ENCODE results near the gene GPR15. TPM values are rescaled to one million over a fixed set of nuclear protein-coding genes. Genes with fewer than 3 reads are reported as not detected.
A peak's percentile ranks its signal among the peaks of the same experiment; 100 is the strongest.
"Not testable (repeated sequence)": the region's sequence is repeated elsewhere in the genome, so short reads cannot be mapped to it uniquely, and the experiment has no call there.

GPR15 gene
- total RNA-seq, 2 experiments from 2014 or later, result 1.1 to 1.3 TPM

GRCh38 chr3:98558100-98558827 lies 26.5 kb downstream of the GPR15 start:
- Mint-ChIP-seq H3K27me3 (no peaks in the 10 kb centered on the region), H3K4me1 (peaks cover 81% of the 10 kb centered on the region), H3K36me3 (ENCODE audit: low read depth) (peaks cover 10% of the 10 kb centered on the region), H3K9me3 (ENCODE audit: low read depth) (peaks cover 3% of the 10 kb centered on the region), H3K27ac (peak overlapping the region; percentile 94), H3K4me3 (no peak overlapping the region)
- DNase-seq (no peak), ATAC-seq (no peak)
- ChIA-PET CTCF (interaction anchor here (0.9 to 3.2 kb wide), 6 partner anchors 14 to 40 kb away, joined by 3 to 25 read pairs (median 4); no protein-coding TSS in a partner anchor), POLR2A (interaction anchor here (0.6 kb wide), 1 partner anchor 21 kb away, joined by 3 read pairs; no protein-coding TSS in a partner anchor)
- intact Hi-C loops (cut with DNase I, micrococcal nuclease), result no loop called here

- H3K4me3 Mint-ChIP-seq; intact Hi-C loops (cut with DNase I, micrococcal nuclease); POLR2A ChIA-PET; DNase-seq; H3K36me3 Mint-ChIP-seq (ENCODE audit: low read depth); ATAC-seq; H3K27ac Mint-ChIP-seq; H3K27me3 Mint-ChIP-seq; H3K9me3 Mint-ChIP-seq (ENCODE audit: low read depth): not testable (repeated sequence)
- CTCF ChIA-PET, result interaction anchor here (3.2 kb wide), 1 partner anchor 23 kb away, joined by 25 read pairs; no protein-coding TSS in a partner anchor
- peaks cover 83% of the 10 kb centered on the region for H3K4me1 Mint-ChIP-seq
These were observed 28.0 kb downstream of the GPR15 start for GRCh38 chr3:98559769-98560168.

GRCh38 chr3:98560911-98561310 lies 29.1 kb downstream of the GPR15 start:
- peaks cover 3% of the 10 kb centered on the region for H3K36me3 Mint-ChIP-seq (ENCODE audit: low read depth)
- CTCF ChIA-PET, result interaction anchor here (1.4 to 2.4 kb wide), 2 partner anchors 13 to 38 kb away, joined by 3 to 6 read pairs; partner anchors contain the start of gene CLDND1

GRCh38 chr3:98561727-98562521 lies 30.1 kb downstream of the GPR15 start:
- Mint-ChIP-seq H3K4me3 (no peak overlapping the region), H3K27ac (peak overlapping the region; percentile 51), H3K9me3 (ENCODE audit: low read depth) (peaks cover 5% of the 10 kb centered on the region), H3K27me3 (no peaks in the 10 kb centered on the region), H3K36me3 (ENCODE audit: low read depth) (peaks cover 3% of the 10 kb centered on the region), H3K4me1 (peaks cover 81% of the 10 kb centered on the region)
- ATAC-seq, result no peak
- ChIA-PET POLR2A (interaction anchor here (0.6 to 1.2 kb wide), 3 partner anchors 11 to 42 kb away, joined by 3 to 5 read pairs (median 3); no protein-coding TSS in a partner anchor), CTCF (interaction anchor here (0.6 to 2.4 kb wide), 7 partner anchors 9 to 522 kb away, joined by 3 to 6 read pairs (median 4); partner anchors contain the start of gene CLDND1)
- no peak for DNase-seq
- intact Hi-C loops (cut with DNase I, micrococcal nuclease), result no loop called here

More at GRCh38 chr3:98560911-98561310, 29.1 kb downstream of the GPR15 start:
- ATAC-seq, result no peak
- POLR2A ChIA-PET, result no interaction called here
- Mint-ChIP-seq H3K4me3 (no peak overlapping the region), H3K9me3 (ENCODE audit: low read depth) (peaks cover 3% of the 10 kb centered on the region), H3K4me1 (peaks cover 82% of the 10 kb centered on the region), H3K27ac (peak overlapping the region; percentile 40), H3K27me3 (no peaks in the 10 kb centered on the region)
- intact Hi-C loops (cut with DNase I, micrococcal nuclease), result no loop called here
- DNase-seq, result no peak

- H3K27ac Mint-ChIP-seq, result peak overlapping the region; percentile 74
- H3K4me1 Mint-ChIP-seq, result peaks cover 77% of the 10 kb centered on the region
- ChIA-PET CTCF (interaction anchor here (0.8 to 2.4 kb wide), 6 partner anchors 9 to 41 kb away, joined by 3 to 11 read pairs (median 5); partner anchors contain the start of gene CLDND1), POLR2A (interaction anchor here (0.6 to 1.3 kb wide), 2 partner anchors 27 to 41 kb away, joined by 3 to 8 read pairs; partner anchors contain the start of gene CLDND1)
- H3K36me3 Mint-ChIP-seq (ENCODE audit: low read depth), result peaks cover 3% of the 10 kb centered on the region
- ATAC-seq, result peak; percentile 24
- intact Hi-C loops (cut with DNase I, micrococcal nuclease), result loop anchor here in 1 of 2 experiments (2.0 kb wide), 1 partner anchor 41 kb away; the partner anchor contains the start of gene CLDND1
- peaks cover 6% of the 10 kb centered on the region for H3K9me3 Mint-ChIP-seq (ENCODE audit: low read depth)
- H3K27me3 Mint-ChIP-seq, result no peaks in the 10 kb centered on the region
- DNase-seq, result no peak
- H3K4me3 Mint-ChIP-seq, result no peak overlapping the region
These were observed 32.0 kb downstream of the GPR15 start for GRCh38 chr3:98563661-98564281.

GRCh38 chr3:98564282-98565005 lies 32.7 kb downstream of the GPR15 start:
- DNase-seq (no peak), ATAC-seq (peak; percentile 7)
- H3K36me3 Mint-ChIP-seq (ENCODE audit: low read depth), result peaks cover 4% of the 10 kb centered on the region
- peaks cover 73% of the 10 kb centered on the region for H3K4me1 Mint-ChIP-seq
- intact Hi-C loops (cut with DNase I, micrococcal nuclease), result loop anchor here (1.0 to 2.0 kb wide), 3 partner anchors 8 to 42 kb away; partner anchors contain the start of gene CLDND1 (in 1 of the 2)
- H3K9me3 Mint-ChIP-seq (ENCODE audit: low read depth), result peaks cover 9% of the 10 kb centered on the region
- ChIA-PET POLR2A (interaction anchor here (0.9 to 1.6 kb wide), 4 partner anchors 7 to 42 kb away, joined by 3 to 8 read pairs (median 6); partner anchors contain the start of gene CLDND1), CTCF (interaction anchor here (0.7 to 2.4 kb wide), 11 partner anchors 8 to 220 kb away, joined by 3 to 11 read pairs (median 5); partner anchors contain the start of genes CLDND1 and CPOX)
- H3K4me3 Mint-ChIP-seq, result peak overlapping the region; percentile 32
- H3K27me3 Mint-ChIP-seq, result peaks cover 2% of the 10 kb centered on the region
- H3K27ac Mint-ChIP-seq, result peak overlapping the region; percentile 74

DNA sequence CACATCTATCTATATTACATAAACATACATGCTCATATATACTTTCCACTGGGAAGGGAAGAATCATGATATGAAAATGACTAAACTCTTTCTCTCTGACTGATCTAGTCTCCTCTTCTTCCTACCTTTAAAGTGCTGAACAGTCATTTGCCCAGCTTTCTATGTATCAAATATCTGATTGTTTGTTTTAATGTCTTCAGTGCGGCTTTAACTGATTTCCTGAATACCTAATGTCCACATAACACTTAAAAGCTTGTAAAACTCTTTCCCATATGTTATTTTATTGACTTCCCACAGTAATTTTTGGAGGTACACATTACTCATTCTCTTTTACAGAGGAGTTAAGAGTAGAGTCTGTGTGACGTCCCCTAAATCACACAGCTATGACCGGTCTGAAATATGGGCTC lies 33.5 kb downstream of the GPR15 start:
- Mint-ChIP-seq H3K27ac (no peak overlapping the region), H3K4me1 (peaks cover 73% of the 10 kb centered on the region), H3K9me3 (ENCODE audit: low read depth) (peaks cover 6% of the 10 kb centered on the region), H3K36me3 (ENCODE audit: low read depth) (peaks cover 4% of the 10 kb centered on the region), H3K4me3 (no peak overlapping the region), H3K27me3 (peaks cover 4% of the 10 kb centered on the region)
- peak; percentile 54 for ATAC-seq
- DNase-seq, result no peak
- intact Hi-C loops (cut with DNase I, micrococcal nuclease), result loop anchor here (1.0 to 2.0 kb wide), 3 partner anchors 9 to 42 kb away; partner anchors contain the start of gene CLDND1 (in 1 of the 2)
- ChIA-PET CTCF (interaction anchor here (0.7 to 2.8 kb wide), 10 partner anchors 9 to 221 kb away, joined by 3 to 11 read pairs (median 5); partner anchors contain the start of gene CPOX), POLR2A (interaction anchor here (0.7 to 1.6 kb wide), 4 partner anchors 8 to 42 kb away, joined by 3 to 6 read pairs (median 4); partner anchors contain the start of gene CLDND1)

DNA sequence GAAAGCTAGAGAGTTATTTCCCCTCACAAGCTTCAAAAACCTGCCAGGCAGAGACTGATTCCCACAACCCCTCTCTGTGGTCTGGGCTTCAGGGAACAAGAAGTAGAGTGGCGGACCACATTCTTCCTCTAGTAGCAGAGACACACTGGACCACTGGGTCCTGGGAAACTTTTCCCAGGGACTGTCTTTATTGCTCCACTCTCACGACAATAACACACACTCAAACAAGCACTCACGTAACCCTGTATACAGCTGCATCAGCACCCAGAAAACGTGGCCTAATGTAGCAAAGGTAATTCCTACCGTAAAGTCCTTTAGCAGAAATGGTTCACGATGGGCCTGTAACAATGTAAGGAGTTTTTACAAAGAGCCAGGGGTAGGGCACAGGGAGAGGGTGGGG lies 34.1 kb downstream of the GPR15 start:
- ChIA-PET CTCF (interaction anchor here (0.6 to 2.8 kb wide), 7 partner anchors 8 to 1763 kb away, joined by 3 to 11 read pairs (median 5); partner anchors contain the start of gene CPOX), POLR2A (interaction anchor here (0.7 to 1.6 kb wide), 2 partner anchors 9 to 18 kb away, joined by 3 to 6 read pairs; no protein-coding TSS in a partner anchor)
- ATAC-seq, result no peak
- H3K4me1 Mint-ChIP-seq, result peaks cover 70% of the 10 kb centered on the region
- no peak overlapping the region for H3K4me3 Mint-ChIP-seq
- peaks cover 6% of the 10 kb centered on the region for H3K9me3 Mint-ChIP-seq (ENCODE audit: low read depth)
- peak overlapping the region; percentile 15 for H3K27ac Mint-ChIP-seq
- peaks cover 4% of the 10 kb centered on the region for H3K36me3 Mint-ChIP-seq (ENCODE audit: low read depth)
- DNase-seq, result no peak
- H3K27me3 Mint-ChIP-seq, result peaks cover 4% of the 10 kb centered on the region
- intact Hi-C loops (cut with DNase I, micrococcal nuclease), result loop anchor here (1.0 to 2.0 kb wide), 3 partner anchors 10 to 43 kb away; partner anchors contain the start of gene CLDND1 (in 1 of the 2)

GRCh38 chr3:98567666-98568270 lies 36.0 kb downstream of the GPR15 start:
- Mint-ChIP-seq H3K27ac (no peak overlapping the region), H3K4me1 (peaks cover 66% of the 10 kb centered on the region), H3K4me3 (no peak overlapping the region), H3K36me3 (ENCODE audit: low read depth) (peaks cover 4% of the 10 kb centered on the region), H3K9me3 (ENCODE audit: low read depth) (peaks cover 6% of the 10 kb centered on the region), H3K27me3 (peaks cover 4% of the 10 kb centered on the region)
- ChIA-PET POLR2A (no interaction called here), CTCF (interaction anchor here (1.0 to 2.8 kb wide), 2 partner anchors 11 to 33 kb away, joined by 4 to 8 read pairs; no protein-coding TSS in a partner anchor)
- peak; percentile 47 for ATAC-seq
- DNase-seq, result peak; percentile 41
- intact Hi-C loops (cut with DNase I, micrococcal nuclease), result no loop called here

Data from activated CD4-positive, alpha-beta T cell treated with anti-CD3 and anti-CD28 coated beads for 36 hours (primary cell).